Hepatic stellate cell (primary cell): Measurements from ENCODE around the gene RPS6KA2.

Experiments used
- DNase-seq: peaks from one replicate; pipeline ENCODE4 v3.0.0; 2011; ENCODE audit warnings: low spot score

Gene RPS6KA2

DNA sequence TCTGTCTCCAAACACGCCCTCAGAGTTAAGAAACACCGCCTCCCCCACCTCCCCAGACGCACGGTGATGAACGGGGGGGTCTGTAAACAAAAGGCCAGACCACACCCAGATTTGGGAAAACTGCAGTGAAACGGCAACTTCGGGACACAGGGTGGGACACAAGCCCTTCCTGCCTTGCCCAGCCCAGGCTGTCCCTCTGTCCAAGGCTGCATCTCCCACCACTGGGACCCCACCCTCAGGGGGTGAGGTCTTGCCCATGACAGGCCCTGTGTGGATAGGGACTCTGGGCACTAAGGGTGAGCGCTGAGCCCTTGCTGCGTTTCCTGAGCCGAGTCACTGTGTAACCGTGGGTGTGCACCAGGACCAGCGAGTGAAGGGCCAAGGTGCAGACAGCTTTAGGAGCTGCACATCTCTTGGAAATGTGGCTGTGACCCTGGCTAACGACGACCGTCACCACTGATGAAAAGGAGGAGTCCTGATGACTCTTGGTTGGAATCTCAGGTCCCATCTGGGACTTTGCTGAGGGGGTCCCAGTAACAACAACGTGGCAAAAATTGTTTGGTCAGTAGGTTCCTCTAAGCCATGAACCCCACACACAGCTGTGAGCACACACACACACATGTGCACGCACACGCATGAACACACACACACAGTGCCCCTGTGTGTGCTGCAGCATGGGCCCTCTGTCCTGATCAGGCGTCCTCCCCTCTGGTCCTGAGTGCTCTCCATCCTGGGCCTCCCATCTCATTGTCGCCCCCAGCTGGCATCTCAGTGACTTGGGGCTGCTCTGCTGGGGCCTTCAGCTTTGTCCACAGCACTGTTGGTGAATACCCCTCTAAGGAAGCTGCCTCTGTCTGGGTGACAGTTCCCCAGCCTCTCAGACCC is 141.2 kb downstream of the RPS6KA2 start:
- DNase-seq, result no peak

DNA sequence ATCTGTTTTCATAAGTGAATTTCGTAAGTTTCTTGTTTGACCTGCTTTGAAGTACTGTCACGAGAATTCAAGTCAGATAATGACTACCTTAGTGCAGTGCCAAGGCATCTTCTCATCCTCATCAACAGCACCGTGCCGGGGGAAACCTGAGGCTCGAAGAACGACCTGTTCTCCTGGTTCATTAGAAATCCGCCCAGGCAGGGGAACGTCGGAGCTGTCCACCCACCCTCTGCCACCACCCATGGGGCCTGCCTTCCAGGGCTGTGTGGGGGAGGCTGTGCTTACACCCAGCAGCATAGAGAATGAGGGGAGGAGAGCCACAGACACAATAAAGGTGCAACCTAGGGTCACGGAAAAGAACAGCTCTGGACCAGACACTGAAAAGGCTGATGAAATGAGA is 142.2 kb downstream of the RPS6KA2 start:
- no peak for DNase-seq

DNA sequence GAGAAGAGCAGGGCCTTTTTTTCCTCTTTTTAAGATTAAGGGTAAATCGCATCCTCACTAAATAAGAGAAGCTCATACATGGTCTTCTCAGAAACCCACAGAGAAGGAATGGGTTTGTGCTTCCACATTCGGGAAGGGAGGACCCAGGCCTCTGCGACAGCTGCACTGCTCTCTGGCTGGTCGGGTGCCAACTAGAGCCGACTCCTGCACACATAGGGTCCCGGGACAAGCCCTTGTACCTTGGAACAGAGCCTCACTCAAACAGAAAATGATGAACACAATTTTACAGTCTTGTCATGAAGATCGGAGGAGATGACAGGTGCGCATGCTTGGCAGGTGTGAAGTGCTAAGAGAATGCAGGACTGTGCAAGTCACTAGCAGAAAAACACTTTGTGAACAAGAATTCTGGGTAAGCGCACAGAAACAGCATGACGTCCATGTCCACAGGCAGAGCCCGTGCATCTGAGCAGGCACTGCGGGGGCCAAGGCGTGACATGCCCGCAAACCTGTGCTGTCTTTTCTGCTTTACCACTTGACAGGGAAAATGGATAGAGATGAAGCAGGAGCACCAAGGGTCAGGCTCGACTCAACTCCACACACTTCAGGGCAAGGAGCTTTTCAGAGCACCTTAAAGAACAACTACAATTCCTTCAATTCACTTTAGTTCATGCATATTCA is 143.3 kb downstream of the RPS6KA2 start:
- no peak for DNase-seq

DNA sequence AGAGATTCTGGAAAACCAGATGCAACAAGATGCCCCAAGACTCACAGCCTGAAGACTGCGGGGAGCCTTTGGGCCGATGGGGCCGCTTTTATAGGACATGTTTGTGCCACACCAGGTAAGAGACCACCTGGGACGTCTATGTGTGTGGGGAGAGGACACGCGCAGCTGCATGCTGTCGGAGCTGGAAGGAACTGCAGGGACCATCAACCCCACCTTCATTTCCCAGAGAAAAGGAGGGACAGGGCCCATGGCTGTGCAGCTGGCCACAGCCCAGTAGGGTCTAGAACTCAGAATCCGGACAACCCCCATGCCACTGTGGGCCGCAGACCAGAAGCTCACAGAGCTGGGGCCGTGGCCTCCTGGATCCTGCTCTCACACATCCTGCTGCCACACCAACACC is 144.0 kb downstream of the RPS6KA2 start:
- DNase-seq, result no peak

DNA sequence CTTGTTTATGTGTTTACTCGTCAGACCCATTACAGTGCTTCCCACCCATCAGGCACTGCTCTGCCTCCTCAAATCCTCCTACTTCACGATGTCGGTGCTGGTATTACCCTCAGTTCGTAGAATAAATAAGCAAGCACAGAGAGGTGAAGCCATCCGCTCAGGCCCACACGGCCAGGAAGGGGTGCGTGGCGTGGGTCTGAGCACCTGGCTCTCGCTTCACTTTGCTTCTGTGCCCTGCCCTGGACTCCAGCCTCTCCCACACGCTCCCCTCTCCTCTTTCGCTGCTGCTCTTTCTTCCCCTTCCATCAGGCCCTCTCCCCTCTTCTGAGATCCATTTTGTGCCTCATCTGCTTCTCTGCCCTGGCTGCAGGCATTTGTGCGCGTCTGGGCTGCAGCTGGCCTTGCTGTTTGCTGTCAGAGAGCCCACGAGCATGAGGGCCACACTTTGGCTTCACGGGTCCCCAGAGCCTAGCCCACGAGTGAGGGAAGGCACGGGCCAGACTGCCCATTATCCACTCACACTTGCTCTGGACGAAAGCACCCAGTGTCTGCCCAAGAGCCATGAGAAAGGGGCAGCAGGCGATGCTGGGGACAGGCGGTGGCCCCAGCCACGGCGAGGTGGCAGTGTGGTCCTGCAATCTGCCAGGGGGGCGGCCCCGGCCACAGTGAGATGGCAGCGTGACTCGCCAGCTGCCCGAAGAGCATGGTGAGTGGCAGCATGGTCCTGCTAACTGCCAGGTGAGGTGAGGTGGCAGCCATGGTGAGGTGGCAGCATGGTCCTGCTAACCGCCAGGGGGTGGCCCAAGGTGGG is 148.1 kb downstream of the RPS6KA2 start:
- DNase-seq, result no peak

DNA sequence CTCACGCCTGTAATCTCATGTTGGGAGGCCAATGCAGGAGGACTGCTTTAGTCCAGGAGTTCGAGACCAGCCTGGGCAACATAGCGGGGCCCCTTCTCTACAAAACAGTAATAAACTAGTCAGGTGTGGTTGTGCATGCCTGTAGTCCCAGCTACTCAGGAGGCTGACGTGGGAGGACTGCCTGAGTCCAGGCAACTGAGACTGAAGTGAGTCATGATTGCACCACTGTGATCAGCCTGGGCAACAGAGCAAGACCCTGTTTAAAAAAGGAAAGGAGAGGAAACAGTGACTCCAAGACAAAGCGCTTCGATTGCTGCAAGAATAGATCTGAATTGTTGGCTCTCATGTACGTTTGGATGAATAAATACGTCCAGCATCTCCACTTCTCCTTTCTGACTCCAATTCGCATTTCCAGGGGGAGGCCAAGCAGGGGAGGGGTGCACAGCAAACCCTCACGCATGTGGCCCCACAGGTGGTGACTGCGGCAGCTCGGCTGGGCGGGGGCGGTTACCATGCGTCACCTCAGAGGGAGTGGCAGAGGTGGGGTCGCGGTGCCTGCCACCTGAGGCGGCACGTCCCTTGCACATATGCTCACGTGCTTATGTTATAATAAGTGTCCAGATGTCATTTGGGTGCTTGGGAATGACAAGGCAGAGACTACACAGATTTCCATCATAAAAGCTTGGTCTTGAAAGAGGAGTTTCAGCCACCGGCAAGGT is 149.2 kb downstream of the RPS6KA2 start:
- no peak for DNase-seq

DNA sequence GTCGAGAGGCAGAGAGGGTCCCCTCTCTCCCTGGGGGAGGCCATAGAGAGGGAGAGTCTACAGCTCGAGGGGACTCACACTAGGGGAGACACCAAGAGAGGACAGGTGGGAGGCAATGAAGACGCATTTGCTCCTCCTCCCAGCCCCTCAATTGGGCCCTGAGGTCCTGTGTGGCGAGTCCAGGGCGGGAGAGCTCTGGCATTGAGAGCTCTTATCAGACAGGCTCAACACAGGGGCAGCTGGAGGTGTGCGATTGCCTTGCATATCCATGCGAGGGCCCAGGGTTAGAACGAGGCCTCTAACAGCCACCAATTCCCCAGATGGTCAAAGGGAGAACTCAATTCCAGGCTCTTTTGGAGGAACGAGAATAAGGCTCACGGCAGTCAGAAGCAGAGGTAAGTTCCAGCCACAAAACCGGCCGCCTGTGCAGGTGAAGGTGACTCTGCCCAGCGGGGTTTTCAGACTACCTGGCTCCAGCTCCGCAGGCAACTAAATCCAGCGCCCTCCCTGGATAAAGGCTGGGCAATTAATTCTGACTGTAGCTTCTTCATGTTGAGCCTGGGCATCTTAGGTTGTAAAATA is 150.3 kb downstream of the RPS6KA2 start:
- DNase-seq, result no peak

DNA sequence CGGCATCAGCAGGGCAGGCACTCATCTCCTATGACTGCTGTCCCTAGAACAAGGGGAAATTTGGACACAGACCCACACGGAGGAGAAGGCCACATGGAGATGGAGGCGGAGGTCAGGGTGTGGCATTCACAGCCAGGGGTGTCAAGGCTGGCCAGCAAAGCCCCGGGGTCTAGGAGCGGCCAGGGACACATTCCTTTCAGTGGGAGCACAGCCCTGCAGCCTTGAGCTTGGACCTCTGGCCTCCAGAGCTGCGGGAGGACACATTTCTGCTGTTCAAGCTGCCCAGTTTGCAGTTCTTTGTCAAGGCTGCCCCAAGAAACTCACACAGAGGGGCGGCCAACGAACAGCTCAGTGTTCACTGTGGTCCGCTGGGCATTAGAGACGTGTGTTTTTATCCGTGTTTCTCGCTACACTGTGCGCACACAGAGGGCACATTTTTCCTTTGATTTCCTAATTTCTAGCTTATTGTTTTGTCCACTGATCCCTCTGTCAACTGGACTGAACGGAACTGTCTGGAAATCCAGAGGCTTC is 150.9 kb downstream of the RPS6KA2 start:
- no peak for DNase-seq

DNA sequence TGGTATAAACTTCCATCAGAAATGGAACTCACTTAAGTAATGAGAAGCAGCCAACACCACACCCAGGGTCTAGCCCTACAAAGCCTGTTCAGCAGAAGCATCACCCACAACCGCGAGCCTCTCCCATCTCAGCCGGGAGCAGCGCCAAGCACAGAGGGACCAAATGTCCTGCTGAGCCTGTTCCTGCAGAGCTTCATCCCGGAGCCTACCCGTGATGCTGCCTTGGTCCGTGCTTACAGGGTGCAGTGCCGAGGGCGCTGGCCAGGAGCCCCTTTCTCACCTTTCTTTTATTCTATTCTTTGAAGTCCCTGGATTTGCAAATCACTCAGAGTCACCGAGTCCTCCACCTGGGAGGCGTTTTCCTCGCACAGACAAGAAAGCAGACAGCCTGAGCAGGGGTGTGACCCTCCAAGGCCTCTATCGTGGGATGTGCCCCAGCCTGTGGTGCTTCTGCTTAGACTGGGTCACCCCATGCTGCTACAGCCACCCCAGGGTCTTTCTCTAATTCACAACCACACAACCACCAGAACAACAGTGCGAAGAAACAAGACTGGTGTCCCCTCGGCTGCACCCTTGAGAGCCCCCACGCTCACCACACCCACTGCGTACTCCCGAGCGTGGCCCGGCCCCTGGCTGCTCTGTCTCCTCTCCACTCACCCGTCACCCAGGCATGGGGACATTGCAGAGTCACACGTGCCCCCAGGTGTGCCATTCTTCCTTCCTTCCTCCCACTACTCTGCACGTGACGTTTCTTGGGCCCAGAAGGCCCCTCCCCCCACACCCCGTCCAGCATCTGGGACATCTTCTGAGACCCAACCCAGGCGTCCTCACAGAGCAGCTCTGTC is 152.1 kb downstream of the RPS6KA2 start:
- no peak for DNase-seq

DNA sequence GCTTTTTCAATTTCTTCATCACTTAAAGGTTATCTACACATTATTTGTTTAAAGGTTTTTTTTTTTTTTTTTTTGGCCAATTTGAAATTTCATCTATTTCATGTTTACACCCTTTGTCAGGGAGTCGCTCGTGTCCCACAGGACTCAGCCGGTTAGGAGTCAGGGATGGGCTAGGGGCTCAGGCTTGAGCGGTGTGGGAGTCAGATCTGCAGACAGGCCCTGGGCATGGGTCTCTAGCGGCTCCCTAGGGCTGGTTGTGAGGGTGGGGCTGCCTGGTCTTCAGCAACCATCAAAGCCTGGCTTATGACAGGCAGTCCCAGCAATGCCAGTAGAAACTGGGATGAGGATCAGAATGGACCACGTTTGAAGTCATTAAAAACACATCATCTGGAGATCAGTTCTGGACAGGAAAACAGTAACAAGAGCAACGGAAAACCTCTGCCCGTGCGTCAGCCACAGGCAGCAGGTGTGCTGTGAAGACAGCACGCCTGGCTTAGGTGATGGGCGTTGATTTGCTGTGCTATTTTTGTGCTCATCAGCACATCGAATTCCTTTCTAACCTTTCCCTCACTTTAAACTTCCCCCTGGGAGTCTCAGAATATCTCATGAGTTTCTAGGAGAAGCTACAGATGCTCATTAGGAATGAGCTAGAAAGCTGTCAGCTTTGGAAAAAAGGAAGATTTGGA is 153.0 kb downstream of the RPS6KA2 start:
- no peak for DNase-seq

DNA sequence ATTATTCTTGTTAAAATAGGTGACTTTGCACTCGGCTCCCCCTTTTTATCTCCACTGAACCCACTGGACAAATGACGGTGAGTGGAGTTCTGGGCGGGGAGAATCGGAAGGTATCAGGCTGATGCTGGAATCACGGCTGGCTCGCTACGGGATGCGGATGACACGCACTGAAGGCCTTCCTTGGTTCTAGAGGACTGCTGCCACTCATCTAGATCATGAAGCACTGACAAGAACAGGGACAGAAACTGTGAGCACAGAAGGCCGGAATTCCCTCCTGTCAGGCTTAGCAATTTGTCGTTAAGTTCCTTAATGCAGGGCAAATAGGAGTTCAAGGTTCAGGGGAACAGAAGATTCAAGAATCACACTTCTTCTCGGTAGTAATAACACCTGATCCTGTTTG is 154.4 kb downstream of the RPS6KA2 start:
- DNase-seq, result no peak

DNA sequence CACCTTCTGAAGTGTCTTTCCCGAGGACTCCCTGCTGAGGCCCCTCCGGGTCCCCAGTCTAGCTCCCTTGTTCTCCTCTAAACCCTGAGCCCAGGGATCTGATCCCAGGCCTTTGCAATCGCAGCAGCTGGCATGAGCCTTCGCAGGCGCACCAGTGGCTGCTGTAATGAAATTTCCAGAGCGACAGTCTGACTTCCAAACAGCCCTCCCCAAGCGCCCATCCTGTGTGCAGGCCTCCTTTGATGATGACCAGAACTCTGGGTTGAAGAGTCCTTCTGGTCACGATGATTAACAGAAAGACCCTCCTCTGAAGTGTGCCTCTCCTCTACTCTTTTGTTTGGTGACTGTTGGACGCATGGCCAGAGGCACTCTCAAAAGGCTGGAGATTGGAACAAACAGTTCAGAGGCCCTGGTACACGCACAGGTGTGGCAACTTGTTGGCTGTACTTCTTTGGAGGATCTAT is 155.2 kb downstream of the RPS6KA2 start:
- no peak for DNase-seq

DNA sequence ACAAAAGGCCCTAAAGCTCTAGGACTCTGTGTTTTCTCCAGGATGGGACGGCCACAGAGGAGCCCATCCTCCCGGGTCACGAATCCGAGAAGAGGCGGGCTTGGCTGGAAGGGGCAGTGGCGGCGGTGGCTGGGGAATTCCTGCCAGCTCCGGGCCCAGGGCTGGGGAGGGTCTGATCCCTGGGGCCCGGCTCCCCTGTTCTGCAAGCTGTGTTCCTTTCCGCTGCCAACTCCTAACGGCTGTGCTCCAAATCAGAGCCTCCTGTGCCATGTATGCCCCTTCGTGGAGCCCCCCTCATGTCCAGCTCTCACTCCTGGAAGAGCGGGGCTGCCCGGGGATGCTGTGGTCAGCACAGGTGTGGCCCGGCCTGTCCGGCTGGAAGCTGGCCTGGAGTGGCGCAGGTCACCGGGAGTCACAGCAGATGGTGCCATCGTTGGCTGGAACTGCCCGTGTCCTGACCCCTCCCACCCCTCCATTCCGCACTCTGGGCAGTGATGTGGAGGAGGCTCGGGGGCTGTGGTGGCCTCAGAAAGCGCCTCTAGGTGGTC is 156.1 kb downstream of the RPS6KA2 start:
- DNase-seq, result no peak

DNA sequence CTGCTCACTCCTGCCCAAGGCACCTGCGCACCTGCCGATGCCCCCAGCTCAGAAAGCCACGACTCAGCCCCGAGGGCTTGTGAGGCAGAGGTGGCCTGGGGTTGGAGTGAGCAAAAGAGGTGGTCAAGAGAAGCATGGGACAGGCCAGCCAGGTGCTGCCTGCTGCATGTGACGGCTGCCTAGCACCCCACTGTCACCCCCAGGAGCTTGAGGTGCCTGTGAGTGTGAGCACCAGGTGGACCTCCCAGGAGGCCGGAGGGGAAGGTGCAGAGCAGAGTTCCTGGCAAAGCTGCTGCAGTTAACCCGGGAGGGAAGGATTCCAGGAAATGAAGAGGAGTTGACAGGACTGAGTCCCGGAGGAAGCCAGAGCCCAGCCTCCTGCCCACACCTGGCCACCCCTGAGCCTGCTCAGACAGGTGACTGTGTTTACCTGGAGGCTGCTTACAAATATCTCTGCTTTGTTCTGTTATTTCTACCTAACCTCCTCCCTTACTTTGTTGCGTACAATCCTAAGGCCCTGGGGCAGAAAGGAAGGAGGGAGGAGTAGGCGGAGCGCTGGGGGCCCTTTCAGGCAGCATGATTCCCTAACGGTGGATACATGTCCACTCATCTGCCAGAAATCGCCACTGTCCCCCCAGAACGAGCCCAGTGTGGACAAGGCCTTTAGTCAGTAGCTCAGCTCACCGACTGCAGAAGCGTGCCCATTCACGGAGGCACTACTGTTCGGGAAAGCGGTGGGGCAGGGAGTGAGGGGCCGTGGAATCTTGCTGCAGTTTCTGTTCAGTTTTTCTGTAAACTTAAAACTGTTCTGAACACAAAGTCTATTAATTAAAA is 156.8 kb downstream of the RPS6KA2 start:
- DNase-seq, result no peak

DNA sequence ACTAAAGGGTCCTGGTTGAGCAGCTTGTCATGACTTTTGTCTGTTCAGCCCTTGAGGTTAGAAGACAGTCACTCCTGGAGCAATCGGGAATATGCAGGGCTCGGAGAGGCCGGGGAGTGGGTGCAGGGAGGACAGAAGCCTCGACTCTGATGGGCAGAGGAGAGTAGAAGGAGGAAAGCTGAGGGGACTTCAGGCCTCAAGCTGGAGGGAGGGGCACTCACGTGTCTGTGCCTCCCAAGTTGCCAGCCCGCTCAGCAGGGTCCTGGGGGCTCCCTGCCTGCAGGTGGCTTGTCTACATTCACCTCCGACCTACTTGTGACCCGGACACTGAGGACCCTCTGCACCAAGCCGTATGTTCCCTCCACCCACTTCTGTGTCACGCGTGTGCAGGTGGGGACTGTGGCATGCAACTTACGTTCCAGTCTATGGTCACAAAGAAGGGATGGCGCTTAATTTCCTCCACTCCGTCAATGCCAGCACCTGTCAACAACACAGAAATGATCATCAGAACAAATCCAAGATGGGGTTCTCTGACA is 157.6 kb downstream of the RPS6KA2 start:
- no peak for DNase-seq

DNA sequence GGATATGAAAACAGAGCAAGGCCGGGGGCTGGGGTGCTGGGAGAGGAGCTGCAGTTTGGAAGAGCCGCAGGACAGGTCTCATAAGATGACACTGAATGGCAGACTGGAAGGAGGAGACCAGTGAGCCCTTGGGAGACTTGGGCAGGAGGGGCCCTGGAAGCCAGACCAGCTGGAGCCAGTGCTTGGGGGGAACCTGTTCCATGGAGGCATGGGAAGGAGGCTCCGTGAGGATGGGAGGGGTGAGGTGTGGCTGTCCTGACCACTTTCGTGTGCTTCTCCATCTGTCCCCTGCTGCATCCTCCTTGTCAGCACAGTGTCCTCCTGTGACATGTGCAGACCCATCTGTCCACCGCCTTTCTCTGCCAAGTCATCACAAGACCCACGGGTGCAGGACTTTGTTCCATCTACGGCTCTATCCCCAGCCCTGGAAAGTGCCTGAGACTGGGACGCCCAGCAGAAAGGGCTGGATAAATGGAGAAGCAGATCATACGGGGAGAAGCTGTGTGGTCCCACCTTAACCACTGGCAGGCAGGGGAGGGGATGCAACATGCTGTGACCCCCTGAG is 159.5 kb downstream of the RPS6KA2 start:
- DNase-seq, result no peak

DNA sequence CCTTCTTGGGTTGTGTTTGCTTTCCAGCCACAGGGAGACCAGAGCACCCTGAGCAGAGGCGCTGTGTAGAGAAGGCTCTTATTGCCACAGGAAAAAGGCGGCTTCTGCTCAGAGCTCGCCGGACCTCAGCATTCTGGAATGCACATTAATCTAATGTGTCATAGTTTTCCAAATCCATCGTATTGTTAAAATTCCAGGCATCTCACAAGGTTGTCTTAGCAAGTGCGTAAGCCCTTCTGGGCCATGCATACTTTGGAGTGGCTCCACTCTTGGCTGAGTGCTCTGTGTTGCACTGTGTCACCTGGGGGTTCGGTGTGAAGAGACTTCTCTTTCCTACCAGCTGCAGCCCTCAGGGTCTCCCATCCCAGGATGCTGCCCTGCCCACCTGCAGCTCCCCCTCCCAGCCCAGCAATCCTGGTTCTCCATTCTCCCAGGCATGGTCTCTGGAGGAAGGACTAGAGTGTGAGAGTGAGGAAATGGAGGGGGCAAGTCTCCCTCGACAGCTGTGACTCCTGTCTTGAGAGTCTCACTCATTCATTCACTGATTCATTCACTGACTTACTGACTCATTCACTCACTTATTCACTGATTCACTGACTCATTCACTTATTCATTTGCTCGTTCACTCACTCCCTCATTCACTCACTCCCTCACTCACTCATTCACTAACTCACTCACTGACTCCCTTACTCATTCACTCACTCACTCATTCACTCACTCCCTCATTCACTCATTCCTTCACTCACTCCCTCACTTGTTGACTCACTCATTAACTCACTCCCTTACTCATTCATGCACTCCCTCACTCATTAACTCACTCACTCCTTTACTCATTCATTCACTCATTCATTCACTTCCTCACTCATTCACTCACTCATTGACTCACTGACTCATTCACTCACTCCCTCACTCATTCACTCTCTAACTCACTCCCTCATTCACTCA is 160.6 kb downstream of the RPS6KA2 start:
- DNase-seq, result peak; percentile 87
